ENCODE measurements around the gene PDHA1. TPM values are rescaled to one million over a fixed set of nuclear protein-coding genes. Genes with fewer than 3 reads are reported as not detected.

The PDHA1 gene
- total RNA-seq, 2 donors from 2014 or later: 149 to 194 TPM

DNA sequence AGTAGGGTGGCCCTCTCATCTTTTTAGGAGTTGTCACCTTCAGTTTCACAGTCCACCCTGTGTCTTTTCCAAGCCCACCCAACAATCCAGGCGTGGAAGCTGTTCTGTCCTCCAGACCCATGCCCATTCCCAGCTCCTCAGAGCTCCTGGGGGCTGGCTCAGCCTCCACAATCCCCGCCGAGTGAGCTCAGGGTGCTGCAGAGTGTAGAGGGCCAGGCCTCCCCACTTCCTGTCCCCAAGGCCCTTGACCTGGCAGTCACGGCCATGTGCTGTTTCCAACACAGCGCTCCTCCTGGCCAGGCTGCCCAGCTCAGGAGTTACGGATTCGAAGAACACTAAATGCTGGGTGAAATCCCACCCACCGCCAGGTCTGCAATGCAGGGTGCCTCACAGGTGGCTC lies 31.8 kb downstream of the PDHA1 start:
- H3K9me3 ChIP-seq: no peaks in the 10 kb centered on the region
- no peaks in the 10 kb centered on the region for H3K27me3 ChIP-seq
- H3K4me3 ChIP-seq: no peak overlapping the region
- no peaks in the 10 kb centered on the region for H3K36me3 ChIP-seq
- DNase-seq (ENCODE audit: low spot score): no peak
- TF ChIP-seq, protein P1, sequence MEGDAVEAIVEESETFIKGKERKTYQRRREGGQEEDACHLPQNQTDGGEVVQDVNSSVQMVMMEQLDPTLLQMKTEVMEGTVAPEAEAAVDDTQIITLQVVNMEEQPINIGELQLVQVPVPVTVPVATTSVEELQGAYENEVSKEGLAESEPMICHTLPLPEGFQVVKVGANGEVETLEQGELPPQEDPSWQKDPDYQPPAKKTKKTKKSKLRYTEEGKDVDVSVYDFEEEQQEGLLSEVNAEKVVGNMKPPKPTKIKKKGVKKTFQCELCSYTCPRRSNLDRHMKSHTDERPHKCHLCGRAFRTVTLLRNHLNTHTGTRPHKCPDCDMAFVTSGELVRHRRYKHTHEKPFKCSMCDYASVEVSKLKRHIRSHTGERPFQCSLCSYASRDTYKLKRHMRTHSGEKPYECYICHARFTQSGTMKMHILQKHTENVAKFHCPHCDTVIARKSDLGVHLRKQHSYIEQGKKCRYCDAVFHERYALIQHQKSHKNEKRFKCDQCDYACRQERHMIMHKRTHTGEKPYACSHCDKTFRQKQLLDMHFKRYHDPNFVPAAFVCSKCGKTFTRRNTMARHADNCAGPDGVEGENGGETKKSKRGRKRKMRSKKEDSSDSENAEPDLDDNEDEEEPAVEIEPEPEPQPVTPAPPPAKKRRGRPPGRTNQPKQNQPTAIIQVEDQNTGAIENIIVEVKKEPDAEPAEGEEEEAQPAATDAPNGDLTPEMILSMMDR (IDR thresholded peaks at IDR 0.05): no peak
- no peak overlapping the region for H3K27ac ChIP-seq
- H3K4me1 ChIP-seq: peaks cover 0 to 5% of the 10 kb centered on the region in 2 donors

- no peak overlapping the region for H3K27ac ChIP-seq
- peaks cover 0 to 5% of the 10 kb centered on the region in 2 donors for H3K4me1 ChIP-seq
- no peak for DNase-seq (ENCODE audit: low spot score)
- no peaks in the 10 kb centered on the region for H3K27me3 ChIP-seq
- TF ChIP-seq, protein P1 (IDR thresholded peaks at IDR 0.05): no peak
- no peak overlapping the region for H3K4me3 ChIP-seq
- no peaks in the 10 kb centered on the region for H3K9me3 ChIP-seq
- no peaks in the 10 kb centered on the region for H3K36me3 ChIP-seq
Observed at GRCh38 chrX:19377799-19378198, 34.1 kb downstream of the PDHA1 start.

- H3K4me1 ChIP-seq: no peaks in the 10 kb centered on the region
- TF ChIP-seq, protein P1 (IDR thresholded peaks at IDR 0.05): no peak
Observed at GRCh38 chrX:19381326-19381725, 37.6 kb downstream of the PDHA1 start.

DNA sequence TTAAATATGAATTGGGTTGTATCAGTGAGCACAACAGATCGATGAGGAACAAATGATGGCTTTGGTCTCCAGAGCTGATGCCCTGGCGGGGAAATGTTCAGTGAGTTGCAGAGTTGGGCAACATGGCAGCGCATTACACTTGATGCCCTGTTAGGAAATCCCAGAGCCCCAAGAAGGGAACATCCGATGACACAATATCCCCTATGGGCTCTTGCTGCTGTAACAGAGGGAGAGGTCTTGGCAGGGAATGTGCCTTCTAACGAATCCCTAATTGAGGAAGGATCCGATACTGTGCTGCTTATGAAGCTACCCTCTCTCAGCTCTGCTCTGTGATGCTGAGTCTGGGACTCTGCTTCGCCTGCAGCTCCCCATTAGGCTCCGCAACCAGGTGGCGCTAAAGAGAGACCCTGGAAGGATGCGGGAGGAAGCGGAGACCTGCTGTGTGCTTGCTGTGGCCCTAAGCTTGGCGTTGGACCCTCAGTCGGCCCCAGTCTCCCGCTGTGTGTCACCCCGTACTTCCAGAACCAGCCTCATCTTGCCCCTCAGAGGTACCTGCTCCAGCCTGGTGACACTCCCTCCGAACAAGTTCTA lies 38.9 kb downstream of the PDHA1 start:
- peak; percentile 58 for DNase-seq (ENCODE audit: low spot score)

More at GRCh38 chrX:19381326-19381725, 37.6 kb downstream of the PDHA1 start:
- Histone ChIP-seq H3K27me3 (no peaks in the 10 kb centered on the region), H3K36me3 (no peaks in the 10 kb centered on the region), H3K9me3 (no peaks in the 10 kb centered on the region), H3K27ac (no peak overlapping the region), H3K4me3 (no peak overlapping the region)
- no peak for DNase-seq (ENCODE audit: low spot score)

DNA sequence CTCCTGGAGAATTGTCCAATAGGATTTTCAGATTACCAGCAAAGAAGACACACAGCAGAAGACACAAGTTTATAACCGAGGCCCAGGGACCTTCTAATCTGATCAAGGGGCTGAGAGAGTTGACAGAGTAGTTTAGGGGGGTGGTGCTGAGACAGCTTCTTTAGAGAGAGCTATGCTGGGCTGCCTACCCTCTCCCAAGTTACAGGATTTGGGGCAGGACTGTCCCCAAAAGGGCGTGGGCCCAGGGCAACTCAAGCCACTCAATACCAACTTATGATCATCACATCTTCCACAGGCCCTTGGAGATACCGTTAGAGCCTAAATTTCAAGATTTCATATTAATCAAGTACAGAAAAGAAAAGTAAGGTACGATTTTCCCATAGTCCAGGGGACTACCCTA lies 43.0 kb downstream of the PDHA1 start:
- H3K27ac ChIP-seq: no peak overlapping the region
- no peaks in the 10 kb centered on the region for H3K36me3 ChIP-seq
- H3K27me3 ChIP-seq: no peaks in the 10 kb centered on the region
- TF ChIP-seq, protein P1 (IDR thresholded peaks at IDR 0.05): no peak
- H3K9me3 ChIP-seq: no peaks in the 10 kb centered on the region
- no peak overlapping the region for H3K4me3 ChIP-seq
- peak; percentile 40 for DNase-seq (ENCODE audit: low spot score)
- no peaks in the 10 kb centered on the region for H3K4me1 ChIP-seq

More for the DNA sequence above, 38.9 kb downstream of the PDHA1 start:
- no peaks in the 10 kb centered on the region for H3K27me3 ChIP-seq
- no peaks in the 10 kb centered on the region for H3K36me3 ChIP-seq
- no peak overlapping the region for H3K27ac ChIP-seq
- no peaks in the 10 kb centered on the region for H3K4me1 ChIP-seq
- H3K4me3 ChIP-seq: no peak overlapping the region
- H3K9me3 ChIP-seq: no peaks in the 10 kb centered on the region
- TF ChIP-seq, protein P1 (IDR thresholded peaks at IDR 0.05): peak in 1 of 2 donors; percentile 65
